H1 (cell line): Measurements from ENCODE around the gene GIT1. TPM values are rescaled to one million over a fixed set of nuclear protein-coding genes. Genes with fewer than 3 reads are reported as not detected.

Experiments
- CTCF ChIA-PET: fragments of 300-600 bp; sonication (Branson Sonifier 250); formaldehyde crosslinking; loops from one replicate; lab custom pipeline; 2021; ENCODE audit not compliant: partially characterized antibody; lab: Charles Lee
- POLR2A ChIA-PET: fragments of 300-600 bp; sonication (Branson Sonifier 250); formaldehyde crosslinking; loops from one replicate; lab custom pipeline; 2021; ENCODE audit warnings: inconsistent platforms; ENCODE audit not compliant: partially characterized antibody; lab: Charles Lee
- DNase-seq, 2 experiments: peaks; one replicate each; pipeline versions ENCODE4 v3.0.0 to v3.0.0-alpha.2; 2010 to 2022; ENCODE audit warnings: low spot score in 2 of 2, low read depth in 1 of 2, mixed read lengths in 1 of 2
- FAIRE-seq: peaks from 2 replicates; lab custom pipeline; 2011; peaks lifted over from hg19 to GRCh38; lab: Jason Lieb, UNC
- H2AFZ ChIP-seq: 2 replicates; pipeline ENCODE4 v1.8.1; 2012; ENCODE audit warnings: low read length, inconsistent platforms
- H2AK5ac ChIP-seq: 2 replicates; pipeline ENCODE4 v1.6.1; 2013; ENCODE audit warnings: low read depth, low read length
- H2BK120ac ChIP-seq: replicated peaks from 2 replicates; pipeline ENCODE3; 2013; ENCODE audit warnings: low read depth, low read length, inconsistent platforms
- H2BK12ac ChIP-seq: 2 replicates; pipeline ENCODE4 v1.6.1; 2013; ENCODE audit warnings: low read depth, low read length
- H2BK15ac ChIP-seq: 2 replicates; pipeline ENCODE4 v1.6.1; 2013; ENCODE audit warnings: low read length
- H2BK20ac ChIP-seq: 2 replicates; pipeline ENCODE4 v1.6.1; 2013; ENCODE audit warnings: low read length
- H2BK5ac ChIP-seq: 2 replicates; pipeline ENCODE4 v1.6.1; 2013; ENCODE audit warnings: low read depth, low read length
- H3K14ac ChIP-seq: 2 replicates; pipeline ENCODE4 v1.6.1; 2013; ENCODE audit warnings: inconsistent platforms; ENCODE audit not compliant: insufficient read length
- H3K18ac ChIP-seq: 2 replicates; pipeline ENCODE4 v1.6.1; 2013; ENCODE audit warnings: low read length; ENCODE audit errors: extremely low read depth
- H3K23ac ChIP-seq: 2 replicates; pipeline ENCODE4 v1.6.1; 2013; ENCODE audit warnings: inconsistent platforms; ENCODE audit not compliant: insufficient read length
- H3K23me2 ChIP-seq: 2 replicates; pipeline ENCODE4 v1.6.1; 2013; ENCODE audit warnings: low read depth, low read length
- H3K27ac ChIP-seq: 2 replicates; pipeline ENCODE4 v1.6.1; 2011; ENCODE audit warnings: low read depth, low read length, inconsistent platforms
- H3K27me3 ChIP-seq, 4 experiments: replicated peaks in 1 of 4; 1 replicate in 1 of 4; 2 replicates in 3 of 4; pipeline versions ENCODE4 v1.6.1 to v1.8.1; 2011 to 2013; ENCODE audit warnings: low read length in 3 of 4, mild to moderate bottlenecking in 3 of 4, inconsistent platforms in 2 of 4, mixed read lengths in 2 of 4, moderate library complexity in 1 of 4; ENCODE audit not compliant: control insufficient read depth in 3 of 4, insufficient read depth in 3 of 4; ENCODE audit errors: extremely low read depth in 1 of 4
- H3K36me3 ChIP-seq, 4 experiments: 2 replicates each; pipeline versions ENCODE4 v1.6.1 to v1.8.1; 2011 to 2013; ENCODE audit warnings: mild to moderate bottlenecking in 4 of 4, low read length in 3 of 4, moderate library complexity in 2 of 4, control low read depth in 1 of 4, inconsistent platforms in 1 of 4; ENCODE audit not compliant: insufficient read depth in 4 of 4, control insufficient read depth in 2 of 4
- H3K4ac ChIP-seq: replicated peaks from 2 replicates; pipeline ENCODE3; 2013; ENCODE audit warnings: low read length, low read depth, mixed read lengths, inconsistent platforms; ENCODE audit not compliant: insufficient read length
- H3K4me1 ChIP-seq, 4 experiments: replicated peaks in 1 of 4; 1 replicate in 1 of 4; 2 replicates in 3 of 4; pipeline versions ENCODE4 v1.6.1 to v1.8.1; 2011 to 2013; ENCODE audit warnings: low read length in 3 of 4, inconsistent platforms in 2 of 4, mixed read lengths in 1 of 4; ENCODE audit not compliant: insufficient read depth in 4 of 4, control insufficient read depth in 3 of 4
- H3K4me2 ChIP-seq, 2 experiments: 2 replicates each; pipeline versions ENCODE4 v1.6.1 to v1.8.1; 2011 to 2013; ENCODE audit warnings: low read depth in 2 of 2, low read length in 2 of 2, control low read depth in 1 of 2, inconsistent platforms in 1 of 2, mild to moderate bottlenecking in 1 of 2; ENCODE audit not compliant: insufficient read depth in 1 of 2
- H3K4me3 ChIP-seq, 4 experiments: fragments of 200-600, 300-600 bp in 1 of 4; sonication (generic), shearing (Covaris generic), sonication (Bioruptor Twin) in 1 of 4; 2 replicates each; pipeline versions ENCODE4 v1.5.1 to v1.8.1; 2011 to 2016; ENCODE audit warnings: low read length in 4 of 4, low read depth in 3 of 4, control low read depth in 2 of 4, inconsistent platforms in 2 of 4, mild to moderate bottlenecking in 2 of 4, mixed read lengths in 1 of 4, moderate library complexity in 1 of 4; ENCODE audit not compliant: insufficient read depth in 2 of 4; ENCODE audit errors: extremely low read depth in 1 of 4
- H3K56ac ChIP-seq: replicated peaks from 2 replicates; pipeline ENCODE3; 2013; ENCODE audit warnings: low read depth, mild to moderate bottlenecking, mixed read lengths, low read length, inconsistent platforms; ENCODE audit not compliant: insufficient read length
- H3K79me1 ChIP-seq: 2 replicates; pipeline ENCODE4 v1.6.1; 2013; ENCODE audit warnings: low read depth, low read length, control low read depth
- H3K79me2 ChIP-seq, 2 experiments: 2 replicates each; pipeline versions ENCODE4 v1.6.1 to v1.8.1; 2012 to 2013; ENCODE audit warnings: low read length in 2 of 2, mild to moderate bottlenecking in 2 of 2, inconsistent platforms in 1 of 2; ENCODE audit not compliant: insufficient read depth in 2 of 2, control insufficient read depth in 1 of 2
- H3K9ac ChIP-seq, 4 experiments: replicated peaks in 1 of 4; 1 replicate in 1 of 4; 2 replicates in 3 of 4; pipeline versions ENCODE4 v1.6.1 to v1.8.1; 2011 to 2013; ENCODE audit warnings: low read depth in 3 of 4, low read length in 3 of 4, control low read depth in 2 of 4, mild to moderate bottlenecking in 2 of 4, moderate library complexity in 2 of 4, inconsistent platforms in 1 of 4; ENCODE audit errors: extremely low read depth in 1 of 4
- H3K9me3 ChIP-seq, 2 experiments: 2 replicates each; pipeline versions ENCODE4 v1.6.1 to v1.8.1; 2012 to 2013; ENCODE audit warnings: mild to moderate bottlenecking in 2 of 2, moderate library complexity in 2 of 2, control low read depth in 1 of 2, inconsistent platforms in 1 of 2, low read depth in 1 of 2, low read length in 1 of 2, mixed read lengths in 1 of 2; ENCODE audit not compliant: insufficient read depth in 2 of 2
- H4K20me1 ChIP-seq, 2 experiments: replicated peaks in 1 of 2; 2 replicates each; pipeline versions ENCODE3 to v1.8.1; 2011 to 2013; ENCODE audit warnings: inconsistent platforms in 2 of 2, low read length in 2 of 2, mild to moderate bottlenecking in 1 of 2; ENCODE audit not compliant: insufficient read depth in 2 of 2, control insufficient read depth in 1 of 2
- H4K5ac ChIP-seq: 2 replicates; pipeline ENCODE4 v1.6.1; 2013; ENCODE audit warnings: low read length, low read depth, mixed read lengths, inconsistent platforms; ENCODE audit not compliant: insufficient read length
- H4K8ac ChIP-seq: 2 replicates; pipeline ENCODE4 v1.8.0; 2013; ENCODE audit warnings: mild to moderate bottlenecking, moderate library complexity, low read length, inconsistent platforms; ENCODE audit not compliant: insufficient read depth; ENCODE audit errors: extremely low read depth
- H4K91ac ChIP-seq: replicated peaks from 2 replicates; pipeline ENCODE3; 2013; ENCODE audit warnings: low read length, mixed read lengths, inconsistent platforms; ENCODE audit not compliant: insufficient read length
- CEBPB ChIP-seq: IDR thresholded peaks from 2 replicates; pipeline ENCODE4 v1.6.1; 2012; ENCODE audit warnings: low read depth, low read length
- CTCF ChIP-seq, 3 experiments: IDR thresholded peaks; 1 replicate in 2 of 3; 2 replicates in 1 of 3; pipeline versions ENCODE4 v1.5.1 to v1.6.1; 2011; ENCODE audit warnings: low read length in 3 of 3, mild to moderate bottlenecking in 3 of 3, inconsistent platforms in 2 of 3, low read depth in 1 of 3, moderate library complexity in 1 of 3; ENCODE audit not compliant: insufficient read depth in 1 of 3; ENCODE audit errors: control extremely low read depth in 1 of 3
- EP300 ChIP-seq, 2 experiments: IDR thresholded peaks; 1 replicate in 1 of 2; 2 replicates in 1 of 2; pipeline ENCODE4 v1.6.1; 2011 to 2012; ENCODE audit warnings: low read depth in 2 of 2, low read length in 2 of 2, mild to moderate bottlenecking in 2 of 2, borderline replicate concordance in 1 of 2, inconsistent platforms in 1 of 2, moderate library complexity in 1 of 2
- TEAD4 ChIP-seq: IDR thresholded peaks from 2 replicates; pipeline ENCODE4 v1.6.1; 2012; ENCODE audit warnings: low read depth, low read length, inconsistent platforms, mixed read lengths
- WGBS, 2 experiments: shearing (Covaris generic) in 1 of 2; methylation state at CpG; one replicate each; pipeline versions ENCODE4 v1.1.6 to v1.1.7; 2013 to 2015; ENCODE audit warnings: low lambda C conversion rate in 2 of 2, mixed read lengths in 2 of 2, inconsistent platforms in 1 of 2, low coverage in 1 of 2, missing lambda C conversion rate in 1 of 2; ENCODE audit not compliant: insufficient replicate concordance in 2 of 2, insufficient coverage in 1 of 2, insufficient read length in 1 of 2; ENCODE audit errors: extremely low coverage in 1 of 2, missing lambda C conversion rate in 1 of 2; 5-methylcytosine and 5-hydroxymethylcytosine counted together
- polyA plus RNA-seq, 7 experiments: library from polyadenylated mRNA; depleted of rRNA in 3 of 7; stranded (reverse) in 5 of 7; unstranded in 2 of 7; fragments of >200 nt in 5 of 7; fragments of 200-250 nt in 2 of 7; gene quantifications; 1 replicate in 5 of 7; 2 replicates in 1 of 7; 4 replicates in 1 of 7; pipeline versions ENCODE4 v1.2.1 to v1.2.3, GENCODE V29; 2011 to 2013; ENCODE audit warnings: missing spikeins in 2 of 7, mixed read lengths in 2 of 7
- total RNA-seq: library from RNA; stranded (reverse); fragmentation: NEBNext Ultra II Directional; extraction: Animal tissue kit (Norgen Biotek cat#: 25700); gene quantifications from 2 replicates; pipeline ENCODE4 v1.2.1, GENCODE V29; 2021

Gene GIT1
- total and polyA plus RNA-seq, 2 of the 8 experiments (the other 6 are each of a cell fraction or from before 2014, with no cell fraction given) = 62.4 to 63.0 TPM

DNA sequence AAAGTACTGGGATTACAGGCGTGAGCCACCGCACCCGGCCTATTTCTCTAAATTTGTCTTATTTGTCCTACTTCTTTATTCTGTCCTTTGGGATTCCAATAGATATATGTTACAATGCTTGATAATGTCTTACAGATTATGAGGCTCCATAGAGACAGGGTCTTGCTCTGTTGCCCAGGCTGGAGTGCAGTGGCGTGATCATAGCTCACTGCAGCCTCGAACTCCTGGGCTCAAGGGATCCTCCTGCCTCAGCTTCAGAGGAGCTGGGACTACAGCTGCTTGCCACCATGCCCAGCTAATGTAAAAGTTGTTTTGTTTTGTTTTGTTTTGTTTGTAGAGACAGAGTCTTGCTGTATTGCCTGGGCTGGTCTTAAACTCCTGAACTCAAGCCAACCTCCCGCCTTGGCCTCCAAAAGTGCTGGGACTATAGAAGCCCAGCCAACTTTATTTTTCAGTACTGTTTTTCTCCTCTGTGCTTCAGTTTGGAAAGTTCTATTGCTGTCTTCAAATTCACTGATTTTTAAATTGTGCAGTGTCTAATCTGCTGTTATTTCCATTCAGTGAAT is 13.7 kb upstream of the GIT1 start:
- H3K18ac ChIP-seq = no peak overlapping the region
- peaks cover 0 to 7% of the 10 kb centered on the region in 2 experiments for H4K20me1 ChIP-seq
- peaks cover 0 to 22% of the 10 kb centered on the region in 2 experiments; a peak in 2 of 4 replicates for H3K79me2 ChIP-seq
- ChIA-PET CTCF (interaction anchor here (1.6 to 8.1 kb wide), 3 partner anchors 15 to 30 kb away, joined by 3 to 74 read pairs (median 6); no protein-coding TSS in a partner anchor), POLR2A (no interaction called here)
- H3K36me3 ChIP-seq = no peaks in the 10 kb centered on the region
- no peak overlapping the region for H3K9ac ChIP-seq
- H3K23me2 ChIP-seq = no peaks in the 10 kb centered on the region
- WGBS, 2 experiments = 89% methylated on average over 6 of the region's 6 CpGs; no CpG with 5 or more reads in 1 of the 2 experiments
- no peak overlapping the region for H2AK5ac ChIP-seq
- H4K5ac ChIP-seq = no peak overlapping the region
- FAIRE-seq (no peak), DNase-seq (no peak)
- no peak overlapping the region for H2BK20ac ChIP-seq
- H4K91ac ChIP-seq = no peak overlapping the region
- H4K8ac ChIP-seq = no peak overlapping the region
- H2BK15ac ChIP-seq = no peak overlapping the region
- no peak overlapping the region for H2BK5ac ChIP-seq
- no peak overlapping the region for H3K14ac ChIP-seq
- no peak overlapping the region for H2BK120ac ChIP-seq
- no peak overlapping the region for H3K23ac ChIP-seq
- H3K4ac ChIP-seq = no peak overlapping the region
- TF ChIP-seq EP300 (IDR thresholded peaks at IDR 0.05; ENCODE audit: borderline replicate concordance in 1 of 2, low read depth in 2 of 2, low read length in 2 of 2) (no peak), CTCF (IDR thresholded peaks at IDR 0.05; ENCODE audit: control extremely low read depth in 1 of 3, insufficient read depth in 1 of 3, low read depth in 1 of 3, low read length in 3 of 3) (no peak), TEAD4 (no peak), CEBPB (no peak)
- H3K27ac ChIP-seq = no peak overlapping the region
- no peak overlapping the region for H2AFZ ChIP-seq
- H3K4me3 ChIP-seq = no peak overlapping the region
- no peak overlapping the region for H2BK12ac ChIP-seq
- no peak overlapping the region for H3K56ac ChIP-seq
- no peak overlapping the region for H3K4me2 ChIP-seq
- H3K79me1 ChIP-seq = peaks cover 3% of the 10 kb centered on the region; the same call in 1 of the 2 replicates
- H3K9me3 ChIP-seq = no peaks in the 10 kb centered on the region
- H3K4me1 ChIP-seq = peaks cover 0 to 7% (median 1%) of the 10 kb centered on the region in 4 experiments; a peak in 2 of 7 replicates
- H3K27me3 ChIP-seq = no peaks in the 10 kb centered on the region
